DOHH2 (cell line): Measurements from ENCODE around the gene PPL.
A peak's percentile ranks its signal among the peaks of the same experiment; 100 is the strongest.

Experiments
- H3F3A ChIP-seq: fragments of 200-600 bp; sonication (generic), shearing (Covaris generic); 2 replicates; pipeline ENCODE4 v1.6.0; 2016; ENCODE audit warnings: antibody characterized with exemption, mild to moderate bottlenecking; ENCODE audit not compliant: control insufficient read depth, insufficient read depth
- H3K27ac ChIP-seq: fragments of 200-600 bp; sonication (generic); 2 replicates; pipeline ENCODE4 v1.5.1; 2014; ENCODE audit warnings: low read depth, mild to moderate bottlenecking, low read length, moderate library complexity
- H3K27me3 ChIP-seq: fragments of 200-600 bp; sonication (generic); 2 replicates; pipeline ENCODE4 v1.6.1; 2014; ENCODE audit warnings: mild to moderate bottlenecking, low read length, mixed read lengths; ENCODE audit not compliant: control insufficient read depth
- H3K36me3 ChIP-seq: fragments of 200-600 bp; sonication (generic); 2 replicates; pipeline ENCODE4 v1.6.1; 2014; ENCODE audit warnings: mild to moderate bottlenecking, low read length, moderate library complexity, mixed read lengths; ENCODE audit not compliant: control insufficient read depth
- H3K4me1 ChIP-seq: fragments of 200-600 bp; sonication (generic); 2 replicates; pipeline ENCODE4 v1.6.1; 2014; ENCODE audit warnings: mild to moderate bottlenecking, low read length, mixed read lengths; ENCODE audit not compliant: control insufficient read depth
- H3K4me2 ChIP-seq: fragments of 200-600 bp; sonication (generic); 2 replicates; pipeline ENCODE4 v1.6.0; 2014; ENCODE audit warnings: mild to moderate bottlenecking, low read length, moderate library complexity
- H3K4me3 ChIP-seq: fragments of 200-600 bp; sonication (generic); 2 replicates; pipeline ENCODE4 v1.5.1; 2014; ENCODE audit warnings: mild to moderate bottlenecking, low read length, mixed read lengths
- H3K79me2 ChIP-seq: fragments of 200-600 bp; sonication (generic); 2 replicates; pipeline ENCODE4 v1.6.1; 2014; ENCODE audit warnings: mild to moderate bottlenecking, low read length, mixed read lengths; ENCODE audit not compliant: control insufficient read depth
- H3K9me2 ChIP-seq: fragments of 200-600 bp; sonication (generic); replicated peaks from 2 replicates; pipeline ENCODE4 v1.6.1; 2014; ENCODE audit warnings: mild to moderate bottlenecking, low read length, mixed read lengths; ENCODE audit not compliant: control insufficient read depth
- H3K9me3 ChIP-seq: fragments of 200-600 bp; sonication (generic); 2 replicates; pipeline ENCODE4 v1.6.1; 2014; ENCODE audit warnings: antibody characterized with exemption, low read length, mixed read lengths; ENCODE audit not compliant: control insufficient read depth, insufficient read depth
- H4K20me1 ChIP-seq: fragments of 200-600 bp; sonication (generic); 2 replicates; pipeline ENCODE4 v1.6.0; 2014; ENCODE audit warnings: low read depth, mild to moderate bottlenecking, antibody characterized with exemption, low read length, moderate library complexity; ENCODE audit not compliant: control insufficient read depth, insufficient read depth
- EZH2phosphoT487 ChIP-seq: fragments of 200-600 bp; sonication (generic); IDR thresholded peaks from 2 replicates; pipeline ENCODE4 v1.6.1; 2017; ENCODE audit warnings: borderline replicate concordance, mild to moderate bottlenecking, antibody characterized with exemption, low read length, moderate library complexity, mixed read lengths
- TF ChIP-seq, protein P1 (sequence below): fragments of 200-600 bp; sonication (generic); IDR thresholded peaks from one replicate; pipeline ENCODE4 v1.5.1; 2014; ENCODE audit warnings: antibody characterized with exemption, mild to moderate bottlenecking, low read depth, low read length; ENCODE audit not compliant: poor library complexity, severe bottlenecking

The PPL gene

DNA sequence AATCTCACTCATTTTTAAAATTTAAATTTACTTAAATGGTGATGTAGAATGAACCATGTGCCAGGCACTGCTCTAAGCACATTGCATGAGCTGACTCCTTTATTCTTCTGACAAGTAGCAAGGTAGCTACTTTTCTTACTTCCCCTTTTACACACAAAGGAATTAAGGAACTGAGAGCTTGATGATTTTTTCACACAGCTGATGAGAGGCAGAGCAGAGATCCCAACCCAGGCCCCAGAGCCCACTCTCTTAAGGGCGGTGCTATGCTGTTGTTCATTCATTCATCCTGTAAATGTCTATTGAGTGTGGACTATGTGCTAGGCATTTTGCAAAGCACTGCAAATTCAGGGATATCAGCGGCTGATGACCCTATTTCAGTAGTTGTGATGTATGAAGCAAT, 39.1 kb upstream of the PPL start:
- no peaks in the 10 kb centered on the region for H3K36me3 ChIP-seq
- H4K20me1 ChIP-seq, result no peaks in the 10 kb centered on the region
- H3K27me3 ChIP-seq, result 0 out of 2 replicates have a peak, but pooled peaks cover 4% of the 10 kb centered on the region
- no peaks in the 10 kb centered on the region for H3F3A ChIP-seq
- no peak overlapping the region for H3K4me3 ChIP-seq
- TF ChIP-seq, protein P1, sequence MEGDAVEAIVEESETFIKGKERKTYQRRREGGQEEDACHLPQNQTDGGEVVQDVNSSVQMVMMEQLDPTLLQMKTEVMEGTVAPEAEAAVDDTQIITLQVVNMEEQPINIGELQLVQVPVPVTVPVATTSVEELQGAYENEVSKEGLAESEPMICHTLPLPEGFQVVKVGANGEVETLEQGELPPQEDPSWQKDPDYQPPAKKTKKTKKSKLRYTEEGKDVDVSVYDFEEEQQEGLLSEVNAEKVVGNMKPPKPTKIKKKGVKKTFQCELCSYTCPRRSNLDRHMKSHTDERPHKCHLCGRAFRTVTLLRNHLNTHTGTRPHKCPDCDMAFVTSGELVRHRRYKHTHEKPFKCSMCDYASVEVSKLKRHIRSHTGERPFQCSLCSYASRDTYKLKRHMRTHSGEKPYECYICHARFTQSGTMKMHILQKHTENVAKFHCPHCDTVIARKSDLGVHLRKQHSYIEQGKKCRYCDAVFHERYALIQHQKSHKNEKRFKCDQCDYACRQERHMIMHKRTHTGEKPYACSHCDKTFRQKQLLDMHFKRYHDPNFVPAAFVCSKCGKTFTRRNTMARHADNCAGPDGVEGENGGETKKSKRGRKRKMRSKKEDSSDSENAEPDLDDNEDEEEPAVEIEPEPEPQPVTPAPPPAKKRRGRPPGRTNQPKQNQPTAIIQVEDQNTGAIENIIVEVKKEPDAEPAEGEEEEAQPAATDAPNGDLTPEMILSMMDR, result no peak
- TF ChIP-seq EZH2phosphoT487, result no peak
- no peaks in the 10 kb centered on the region for H3K9me3 ChIP-seq
- no peaks in the 10 kb centered on the region for H3K9me2 ChIP-seq
- H3K79me2 ChIP-seq, result no peaks in the 10 kb centered on the region
- peak overlapping the region; percentile 27; the same call in 1 of the 2 replicates for H3K4me2 ChIP-seq
- H3K27ac ChIP-seq, result no peak overlapping the region
- H3K4me1 ChIP-seq, result peaks cover 17% of the 10 kb centered on the region

DNA sequence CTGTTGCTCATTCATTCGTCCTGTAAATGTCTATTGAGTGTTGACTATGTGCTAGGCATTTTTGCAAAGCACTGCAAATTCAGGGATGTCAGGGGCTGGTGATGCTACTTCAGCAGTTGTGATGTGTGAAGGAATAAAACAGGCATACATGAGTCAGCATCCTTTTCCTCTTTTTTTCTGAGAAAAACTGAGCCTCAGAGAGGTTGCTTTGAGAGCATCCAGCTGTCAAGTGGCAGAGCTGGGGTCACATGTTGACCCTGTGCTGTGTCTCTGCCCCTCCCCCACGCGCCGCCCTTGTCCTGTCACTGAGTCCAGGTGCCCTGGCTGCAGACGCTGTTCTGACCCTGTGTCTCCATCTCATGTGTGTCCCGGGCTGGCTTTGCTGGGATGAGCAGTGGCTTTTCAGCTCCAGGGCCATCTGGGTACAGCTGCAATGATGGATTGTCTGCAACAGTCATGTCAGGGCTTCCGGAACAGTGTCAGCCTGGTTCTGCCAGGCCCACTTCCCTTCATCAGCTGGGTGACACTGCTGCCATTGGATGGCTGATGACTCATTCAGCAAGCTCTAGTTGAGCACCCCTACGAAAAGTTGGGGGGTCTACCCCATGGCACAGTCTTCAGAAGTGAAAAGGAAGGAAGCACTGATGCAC, 36.1 kb upstream of the PPL start:
- Histone ChIP-seq H3K36me3 (no peaks in the 10 kb centered on the region), H3K4me2 (no peak overlapping the region), H3F3A (no peaks in the 10 kb centered on the region), H3K9me3 (no peaks in the 10 kb centered on the region), H3K27me3 (0 out of 2 replicates have a peak, but pooled peaks cover 3% of the 10 kb centered on the region), H3K4me3 (no peak overlapping the region), H3K79me2 (no peaks in the 10 kb centered on the region), H4K20me1 (no peaks in the 10 kb centered on the region), H3K27ac (no peak overlapping the region), H3K4me1 (peaks cover 14% of the 10 kb centered on the region), H3K9me2 (no peaks in the 10 kb centered on the region)
- TF ChIP-seq, protein P1, result no peak
- no peak for TF ChIP-seq EZH2phosphoT487

DNA sequence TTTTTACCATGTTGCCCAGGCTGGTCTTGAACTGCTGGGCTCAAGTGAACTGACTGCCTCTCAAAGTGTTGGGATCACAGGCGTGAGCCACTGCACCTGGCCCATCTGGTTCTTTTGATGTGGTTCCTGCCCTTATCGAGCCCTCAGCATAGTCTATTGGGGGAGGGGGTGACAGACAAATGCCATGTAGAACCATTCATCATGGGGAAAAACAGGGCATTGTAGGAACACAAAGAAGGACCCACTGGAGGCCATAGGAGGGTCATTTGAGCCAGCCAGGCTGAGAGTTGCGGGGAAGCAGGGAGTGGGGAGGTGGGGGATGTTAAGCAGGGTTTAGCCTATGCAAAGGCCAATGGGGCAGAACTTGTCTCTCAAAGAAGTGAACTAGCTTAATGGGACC, 33.1 kb upstream of the PPL start:
- H3F3A ChIP-seq, result no peaks in the 10 kb centered on the region
- H3K36me3 ChIP-seq, result no peaks in the 10 kb centered on the region
- no peaks in the 10 kb centered on the region for H3K4me1 ChIP-seq

More for the DNA sequence above, 33.1 kb upstream of the PPL start:
- no peak overlapping the region for H3K4me3 ChIP-seq
- H3K79me2 ChIP-seq, result no peaks in the 10 kb centered on the region
- H3K27ac ChIP-seq, result no peak overlapping the region
- H3K9me3 ChIP-seq, result no peaks in the 10 kb centered on the region
- H3K9me2 ChIP-seq, result no peaks in the 10 kb centered on the region
- H3K27me3 ChIP-seq, result 0 out of 2 replicates have a peak, but pooled peaks cover 3% of the 10 kb centered on the region
- TF ChIP-seq EZH2phosphoT487, result no peak
- TF ChIP-seq, protein P1, result no peak
- H4K20me1 ChIP-seq, result no peaks in the 10 kb centered on the region
- H3K4me2 ChIP-seq, result no peak overlapping the region
